Activated CD4-positive, alpha-beta T cell treated with anti-CD3 and anti-CD28 coated beads, Interleukin-2, Interleukin-4, amounts not matched to agents 100 ng/mL and 50 ng/mL, durations not matched to agents 16 hours and 8 hours (primary cell): ENCODE data around the gene IGSF5.

Source experiments
- DNase-seq: peaks from one replicate; pipeline ENCODE4 v3.0.0-alpha.2; 2020; ENCODE audit warnings: low spot score

IGSF5 gene

DNA sequence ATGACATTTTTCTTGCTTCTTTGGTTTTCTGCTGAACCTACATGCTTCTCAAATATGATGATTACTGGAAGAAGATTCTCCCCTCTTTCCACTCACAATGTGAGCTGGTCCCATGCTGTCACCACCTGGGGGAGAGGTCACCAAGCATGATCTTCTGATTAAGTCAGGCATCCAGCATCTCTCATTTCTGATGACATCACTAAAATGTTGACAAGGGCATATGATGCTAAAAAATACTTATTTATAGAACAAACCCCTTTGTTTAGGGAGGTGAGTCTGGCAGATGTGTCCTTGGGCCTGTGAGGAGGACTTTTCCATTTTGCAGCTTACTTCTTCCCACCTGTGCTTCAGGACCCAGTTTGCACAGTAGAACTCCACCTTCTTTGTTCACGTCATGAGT, 80.3 kb downstream of the IGSF5 start:
- DNase-seq, result no peak

DNA sequence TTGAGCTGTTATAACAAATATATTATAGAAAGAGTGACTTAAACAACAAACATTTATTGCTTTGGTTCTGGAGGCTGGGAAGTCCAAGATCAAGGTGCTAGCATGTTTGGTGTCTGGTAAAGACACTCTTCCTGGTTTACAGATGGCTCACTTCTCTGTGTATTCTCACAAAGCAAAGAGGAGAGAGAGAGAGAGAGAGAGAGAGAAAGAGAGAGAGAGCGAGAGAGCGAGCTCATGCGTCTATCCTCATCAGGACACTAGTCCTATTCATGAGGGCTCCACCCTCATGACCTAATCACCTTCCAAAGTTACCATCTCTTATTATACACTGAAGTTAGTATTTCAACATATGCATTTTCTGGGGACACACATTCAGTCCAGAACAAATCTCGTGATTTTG, 89.6 kb downstream of the IGSF5 start:
- no peak for DNase-seq

DNA sequence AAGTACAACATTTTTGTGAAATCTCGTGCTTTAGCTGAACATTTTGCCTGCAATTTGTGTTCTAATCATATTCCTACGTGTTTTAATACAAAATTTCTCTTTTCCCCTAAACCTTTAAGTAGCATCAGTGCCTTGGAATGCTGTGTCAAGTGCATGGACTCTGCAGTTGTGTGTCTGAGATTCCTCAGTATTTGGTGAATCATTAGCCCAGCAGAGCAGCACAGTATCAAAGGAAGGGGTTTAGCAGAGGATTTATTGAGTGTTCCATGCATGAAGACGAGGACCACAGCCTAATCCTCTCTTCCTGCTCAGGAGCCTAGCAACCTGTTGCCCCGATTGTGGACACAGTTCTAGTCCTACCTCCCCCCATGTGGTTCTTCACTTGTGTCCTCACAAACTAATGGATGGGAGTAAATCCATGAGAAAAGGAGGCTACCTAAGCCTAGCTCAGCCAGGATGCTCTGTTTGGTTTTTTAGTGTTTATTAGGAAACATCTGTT, 92.9 kb downstream of the IGSF5 start:
- no peak for DNase-seq

DNA sequence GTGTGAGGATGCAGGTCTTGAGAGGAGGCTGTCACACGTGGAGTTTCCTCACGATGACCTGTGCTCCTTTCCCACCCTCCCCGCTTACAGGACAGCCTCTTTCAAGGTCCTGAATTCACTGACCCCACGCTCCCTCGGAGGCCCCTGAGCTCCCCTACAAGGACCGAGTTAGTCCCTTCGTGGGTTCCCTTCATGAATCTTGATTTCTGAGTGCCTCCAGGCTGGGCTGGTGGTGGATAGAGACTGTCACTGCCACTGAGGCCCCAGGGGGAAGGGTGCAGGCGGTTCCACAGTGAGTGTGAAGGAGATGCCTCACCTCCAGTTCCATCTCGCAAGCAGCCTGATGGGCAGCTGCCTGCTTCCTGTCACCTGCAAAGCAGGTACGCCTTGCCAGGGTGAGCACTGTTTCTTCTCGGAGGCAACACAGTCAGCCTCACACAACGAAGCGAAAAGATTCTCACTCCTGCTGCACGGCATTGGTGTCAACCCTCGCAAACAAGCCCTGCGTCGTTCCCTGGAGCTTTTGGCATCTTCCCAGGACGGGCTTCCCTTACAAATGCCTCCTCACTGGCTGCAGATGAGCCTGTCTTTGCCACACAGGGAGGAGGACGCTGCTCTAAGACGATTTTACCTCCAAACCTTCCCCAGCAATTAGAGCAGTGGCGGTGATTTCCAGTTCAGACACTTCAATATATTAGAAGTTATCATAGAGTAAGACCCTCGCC, 95.6 kb downstream of the IGSF5 start:
- DNase-seq, result no peak

DNA sequence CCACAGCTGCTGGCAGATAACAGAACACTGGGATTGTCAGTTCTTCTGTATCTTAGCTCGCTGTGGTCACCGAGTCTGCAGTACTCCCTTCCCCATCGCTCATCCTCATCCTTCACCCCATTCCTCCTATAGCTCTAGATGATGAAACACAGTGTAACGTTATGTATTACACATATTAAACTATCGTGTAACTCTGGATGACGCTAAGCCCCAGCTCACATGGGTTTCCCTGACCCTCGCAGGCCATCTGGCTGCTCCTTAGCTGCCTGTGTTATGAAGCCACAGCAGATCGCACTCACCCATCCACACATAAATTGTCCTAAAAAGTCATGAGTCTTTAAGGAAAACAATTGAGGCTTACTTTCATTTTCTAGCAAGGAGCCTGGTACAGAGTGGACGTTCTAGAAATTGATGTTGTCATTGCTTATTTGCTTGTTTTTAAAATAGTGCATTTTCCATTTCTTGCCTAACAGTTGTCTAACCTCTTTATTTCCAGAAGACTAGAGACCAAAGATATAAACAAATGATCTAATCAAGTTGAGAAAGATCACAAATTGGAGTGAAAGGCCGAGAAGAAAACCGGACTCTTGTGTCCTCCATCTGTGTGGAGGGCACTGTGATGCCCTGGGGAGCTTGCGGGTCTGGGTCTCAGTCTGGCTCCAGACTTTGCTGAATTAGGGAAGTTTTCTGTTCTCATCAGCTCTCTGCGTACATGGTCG, 97.9 kb downstream of the IGSF5 start:
- no peak for DNase-seq

DNA sequence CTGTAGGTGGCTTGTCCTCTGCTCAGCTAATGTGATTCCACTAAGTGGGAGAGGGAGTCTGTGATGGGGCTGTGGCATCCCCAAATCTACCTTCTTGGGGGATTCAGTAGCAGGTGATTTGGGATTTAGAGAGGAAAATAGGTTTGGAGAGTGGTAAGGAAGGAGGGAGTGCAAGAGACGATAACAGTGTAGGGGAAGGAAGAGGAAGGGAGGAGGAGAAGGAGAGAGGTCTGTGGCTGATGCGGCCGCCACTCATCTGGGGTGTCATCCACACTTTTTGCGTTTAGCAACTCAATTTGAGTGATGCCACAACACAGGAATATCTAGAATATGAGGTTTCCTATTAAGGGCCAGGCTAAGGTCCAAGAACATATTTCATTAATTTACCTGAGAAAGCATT, 98.5 kb downstream of the IGSF5 start:
- no peak for DNase-seq

DNA sequence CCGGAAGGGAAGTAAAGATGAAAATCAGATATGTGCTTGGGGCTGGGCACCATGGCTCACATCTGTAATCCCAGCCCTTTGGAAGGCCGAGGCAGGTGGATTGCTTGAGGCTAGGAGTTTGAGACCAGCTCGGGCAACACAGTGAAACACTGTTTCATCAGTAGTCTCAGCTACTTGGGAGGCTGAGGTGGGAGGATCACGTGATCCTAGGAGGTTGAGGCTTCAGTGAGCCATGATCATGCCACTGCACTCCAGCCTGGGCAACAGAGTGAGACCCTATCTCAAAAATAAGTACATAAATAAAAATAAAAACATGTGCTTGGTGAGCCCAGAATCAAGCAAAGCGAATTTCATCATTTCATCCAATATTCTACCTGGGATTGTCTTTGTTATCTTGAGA, 98.9 kb downstream of the IGSF5 start:
- DNase-seq, result no peak

DNA sequence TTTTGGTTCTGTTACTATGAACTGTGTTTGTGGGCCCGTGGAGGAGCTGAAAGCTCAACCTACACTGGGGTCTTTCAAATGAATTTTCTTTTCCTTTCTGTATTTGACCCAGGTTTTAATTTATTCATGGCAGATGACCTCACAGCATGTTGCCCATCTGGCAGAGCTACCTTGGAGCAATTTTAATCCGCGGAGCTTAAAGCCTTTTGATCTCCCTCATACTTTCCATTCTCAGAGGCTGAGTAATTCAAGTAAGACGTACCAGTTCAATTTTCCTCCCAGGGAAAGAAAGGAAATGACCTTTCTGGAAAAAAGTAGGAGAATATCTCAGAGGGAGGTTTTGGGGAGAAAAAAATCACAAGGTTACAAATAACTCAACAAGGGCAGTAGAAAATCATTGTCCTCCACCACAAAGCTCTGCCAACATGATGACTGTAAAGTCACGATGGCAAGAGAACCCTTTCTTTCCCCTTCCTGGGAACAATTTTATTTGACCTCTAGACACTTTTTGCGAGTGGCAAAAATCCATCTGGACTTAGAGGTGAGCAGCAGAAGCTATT, 100.7 kb downstream of the IGSF5 start:
- no peak for DNase-seq

DNA sequence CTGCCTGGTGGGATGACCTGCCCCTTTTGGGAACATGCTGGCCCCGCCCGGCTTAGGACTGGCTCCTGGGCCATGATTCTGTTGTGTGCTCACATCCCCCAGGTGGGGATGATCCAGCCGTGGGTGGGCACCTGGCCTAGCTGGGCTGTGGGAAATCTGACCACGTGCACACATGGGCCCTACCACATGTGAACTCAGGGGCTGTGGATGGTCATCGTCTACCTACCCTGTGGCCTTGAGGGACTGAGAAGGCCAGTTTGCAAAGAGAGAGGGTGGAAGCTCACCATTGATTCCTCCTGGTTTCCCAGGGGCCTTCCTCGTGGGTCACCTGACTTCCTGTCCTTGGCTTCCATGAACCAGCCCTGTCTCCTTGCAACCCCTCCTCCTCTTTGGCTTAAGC, 102.9 kb downstream of the IGSF5 start:
- DNase-seq, result no peak

DNA sequence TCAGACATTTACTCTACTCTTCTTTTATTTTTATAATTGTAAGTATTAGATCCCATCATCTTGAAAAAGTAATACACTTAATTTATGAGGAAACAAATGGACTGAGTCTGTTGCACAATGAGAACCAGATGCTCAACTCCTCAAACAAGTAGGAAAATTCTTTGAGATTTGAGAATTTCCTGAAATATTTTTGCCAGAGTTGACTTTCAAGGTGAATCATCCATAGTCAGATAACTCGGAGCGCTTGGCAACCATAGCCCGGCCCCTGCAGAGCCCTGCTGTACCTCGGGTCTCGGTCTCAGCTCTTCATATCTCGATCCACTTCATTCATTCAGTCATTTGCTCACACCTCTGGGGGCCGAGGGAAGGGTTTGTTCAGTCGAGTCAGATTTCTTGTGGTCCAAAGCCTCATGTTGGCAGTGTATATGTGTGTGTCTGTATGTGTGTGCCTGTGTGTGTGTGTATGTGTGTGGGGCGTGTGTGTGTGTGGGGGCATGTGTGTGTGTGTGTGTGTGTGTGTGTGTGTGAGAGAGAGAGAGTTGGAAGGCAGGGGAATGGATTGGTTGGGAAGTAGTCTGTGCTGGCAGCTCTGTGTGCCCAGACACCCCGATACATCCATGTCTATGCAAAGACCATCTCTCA, 104.2 kb downstream of the IGSF5 start:
- DNase-seq, result no peak

DNA sequence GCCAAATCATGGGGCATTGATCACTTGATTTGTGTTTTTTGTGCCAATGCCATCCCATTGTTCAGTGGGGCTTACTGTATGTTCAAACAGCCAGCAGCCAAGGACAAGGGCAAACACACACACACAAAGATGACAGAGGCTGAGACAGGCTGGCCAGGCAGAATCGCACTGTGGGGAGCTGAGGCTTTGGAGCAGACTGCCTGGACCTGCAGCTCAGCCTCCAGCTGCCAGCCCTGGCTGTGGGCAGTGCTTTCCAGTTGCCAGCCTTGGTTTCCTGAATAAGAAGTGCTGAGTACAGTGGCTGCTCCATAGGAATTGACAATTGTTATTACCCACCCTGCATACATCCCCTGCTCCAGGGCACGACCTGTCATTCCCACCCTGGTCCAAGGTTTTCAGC, 105.3 kb downstream of the IGSF5 start:
- DNase-seq, result no peak

DNA sequence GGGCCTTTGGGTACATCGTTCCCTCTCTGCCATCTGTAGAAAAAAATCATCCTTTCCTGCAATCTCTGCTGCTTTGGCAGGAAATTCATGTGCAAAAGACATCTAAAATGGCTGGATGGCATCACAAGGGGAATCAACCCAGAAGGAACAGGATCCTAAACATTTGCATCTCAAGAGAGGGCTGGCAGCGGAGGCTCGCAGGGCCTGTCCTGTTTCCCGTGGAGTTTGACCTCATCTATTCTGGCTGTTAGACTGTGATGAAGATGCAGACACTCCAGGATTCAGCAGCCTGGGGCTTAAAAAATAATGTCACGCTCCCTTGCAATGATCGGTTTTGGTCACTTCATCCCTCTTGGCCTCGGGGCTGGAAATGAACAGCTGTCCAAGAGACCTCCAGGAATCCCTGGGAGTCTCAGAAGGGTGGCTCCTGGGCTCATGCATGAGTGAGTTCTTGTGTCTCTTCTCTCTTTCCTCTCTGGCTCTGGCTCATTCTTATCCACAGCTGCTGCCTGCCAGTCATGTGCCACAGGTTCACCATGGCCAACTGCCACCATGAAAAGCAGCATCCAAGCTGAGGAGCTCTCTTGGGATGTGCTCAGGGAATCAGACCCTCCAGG, 106.1 kb downstream of the IGSF5 start:
- no peak for DNase-seq
